RWPE2 (cell line): ENCODE results near the gene LEPROT.

ENCODE experiments used
- ATAC-seq: fragments of 200-7000 bp; cut with Tn5 transposase; 3 replicates; pipeline ENCODE4 v1.9.1; 2021; ENCODE audit warnings: low read depth
- DNase-seq: peaks from one replicate; pipeline ENCODE4 v3.0.0-alpha.2; 2020; ENCODE audit warnings: low spot score
- H3K27ac ChIP-seq: fragments of 450-650 bp; 2 replicates; pipeline ENCODE4 v1.5.1; 2017; ENCODE audit warnings: mild to moderate bottlenecking; ENCODE audit not compliant: poor library complexity, severe bottlenecking
- H3K27me3 ChIP-seq: fragments of 250-450 bp; sonication (Bioruptor Pico); 2 replicates; pipeline ENCODE4 v1.5.1; 2021; ENCODE audit warnings: mild to moderate bottlenecking, moderate library complexity; ENCODE audit not compliant: insufficient read depth, poor library complexity, severe bottlenecking
- H3K36me3 ChIP-seq: fragments of 250-450 bp; sonication (Bioruptor Pico); 2 replicates; pipeline ENCODE4 v1.5.1; 2020; ENCODE audit warnings: low read depth, mild to moderate bottlenecking, moderate library complexity
- H3K4me1 ChIP-seq: fragments of 250-450 bp; sonication (Bioruptor Pico); 2 replicates; pipeline ENCODE4 v1.5.1; 2021; ENCODE audit warnings: mild to moderate bottlenecking, moderate library complexity; ENCODE audit not compliant: insufficient read depth, poor library complexity, severe bottlenecking
- H3K4me3 ChIP-seq: fragments of 250-450 bp; sonication (Bioruptor Pico); 2 replicates; pipeline ENCODE4 v1.5.1; 2021; ENCODE audit warnings: mild to moderate bottlenecking, moderate library complexity; ENCODE audit not compliant: severe bottlenecking
- H3K9me3 ChIP-seq: fragments of 250-450 bp; sonication (Bioruptor Pico); 2 replicates; pipeline ENCODE4 v1.5.1; 2021; ENCODE audit warnings: mild to moderate bottlenecking, moderate library complexity; ENCODE audit not compliant: severe bottlenecking
- CTCF ChIP-seq: fragments of 450-650 bp; IDR thresholded peaks from one replicate; pipeline ENCODE4 v1.5.1; 2017; ENCODE audit warnings: mild to moderate bottlenecking, moderate library complexity; ENCODE audit not compliant: poor library complexity, severe bottlenecking

Gene LEPROT

GRCh38 chr1:65392497-65392896 is 28.0 kb upstream of the LEPROT start:
- no peak overlapping the region for H3K4me3 ChIP-seq
- H3K9me3 ChIP-seq = no peaks in the 10 kb centered on the region
- DNase-seq (no peak), ATAC-seq (no peak)
- no peaks in the 10 kb centered on the region for H3K36me3 ChIP-seq
- H3K27me3 ChIP-seq = no peaks in the 10 kb centered on the region
- no peak for TF ChIP-seq CTCF
- H3K27ac ChIP-seq = no peak overlapping the region
- no peaks in the 10 kb centered on the region for H3K4me1 ChIP-seq

- no peaks in the 10 kb centered on the region for H3K27me3 ChIP-seq
- H3K9me3 ChIP-seq = no peaks in the 10 kb centered on the region
- no peak for TF ChIP-seq CTCF
- DNase-seq = no peak
- H3K4me3 ChIP-seq = no peak overlapping the region
- no peaks in the 10 kb centered on the region for H3K36me3 ChIP-seq
- no peak overlapping the region for H3K27ac ChIP-seq
- peak; percentile 68 for ATAC-seq
- H3K4me1 ChIP-seq = no peaks in the 10 kb centered on the region
Observed at GRCh38 chr1:65393347-65393746, 27.1 kb upstream of the LEPROT start.

- Histone ChIP-seq H3K27me3 (no peaks in the 10 kb centered on the region), H3K4me3 (no peak overlapping the region), H3K4me1 (no peaks in the 10 kb centered on the region), H3K9me3 (no peaks in the 10 kb centered on the region), H3K27ac (no peak overlapping the region), H3K36me3 (no peaks in the 10 kb centered on the region)
- no peak for TF ChIP-seq CTCF
- ATAC-seq (no peak), DNase-seq (no peak)
Observed at GRCh38 chr1:65393928-65394327, 26.5 kb upstream of the LEPROT start.

GRCh38 chr1:65395887-65396612 is 24.4 kb upstream of the LEPROT start:
- no peak for ATAC-seq
- H3K9me3 ChIP-seq = no peaks in the 10 kb centered on the region
- no peak overlapping the region for H3K4me3 ChIP-seq
- H3K27me3 ChIP-seq = no peaks in the 10 kb centered on the region
- H3K4me1 ChIP-seq = no peaks in the 10 kb centered on the region
- no peak for TF ChIP-seq CTCF
- DNase-seq = no peak
- no peaks in the 10 kb centered on the region for H3K36me3 ChIP-seq
- no peak overlapping the region for H3K27ac ChIP-seq

- TF ChIP-seq CTCF = no peak
Observed at GRCh38 chr1:65398083-65398482, 22.4 kb upstream of the LEPROT start.

More at GRCh38 chr1:65398083-65398482, 22.4 kb upstream of the LEPROT start:
- no peak overlapping the region for H3K4me3 ChIP-seq
- DNase-seq = no peak
- H3K27ac ChIP-seq = no peak overlapping the region
- no peaks in the 10 kb centered on the region for H3K9me3 ChIP-seq
- no peak for ATAC-seq
- no peaks in the 10 kb centered on the region for H3K27me3 ChIP-seq
- no peaks in the 10 kb centered on the region for H3K4me1 ChIP-seq
- no peaks in the 10 kb centered on the region for H3K36me3 ChIP-seq
